Muscle of arm (tissue), 12 donors: ENCODE data around the gene SPEM2. TPM values are rescaled to one million over a fixed set of nuclear protein-coding genes. Genes with fewer than 3 reads are reported as not detected.

Experiments used
- DNase-seq: peaks from one replicate; pipeline ENCODE4 v3.0.0-alpha.2; 2013
- polyA plus RNA-seq, 12 donors: library from polyadenylated mRNA; unstranded; fragments of 120-200 nt; gene quantifications; one replicate each; pipeline ENCODE4 v1.2.1, GENCODE V29; 2013; ENCODE audit not compliant: insufficient read length in 12 of 12

The SPEM2 gene
- polyA plus RNA-seq, 12 donors = not detected

DNA sequence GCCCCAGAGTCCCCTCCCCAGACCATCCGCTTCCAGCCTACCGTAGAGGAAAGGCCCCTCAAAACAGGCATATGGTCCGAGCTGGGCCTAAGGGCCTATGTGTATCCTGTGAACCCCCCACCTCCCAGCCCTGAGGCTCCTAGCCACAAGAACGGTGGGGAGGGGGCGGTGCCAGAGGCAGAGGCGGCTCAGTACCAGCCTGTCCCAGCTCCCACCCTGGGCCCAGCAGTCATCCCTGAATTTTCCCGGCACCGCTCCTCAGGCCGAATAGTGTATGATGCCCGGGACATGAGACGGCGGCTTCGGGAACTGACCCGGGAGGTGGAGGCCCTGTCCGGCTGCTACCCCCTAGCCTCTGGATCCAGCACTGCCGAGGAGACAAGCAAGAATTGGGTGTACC is 4.2 kb upstream of the SPEM2 start:
- DNase-seq = no peak

DNA sequence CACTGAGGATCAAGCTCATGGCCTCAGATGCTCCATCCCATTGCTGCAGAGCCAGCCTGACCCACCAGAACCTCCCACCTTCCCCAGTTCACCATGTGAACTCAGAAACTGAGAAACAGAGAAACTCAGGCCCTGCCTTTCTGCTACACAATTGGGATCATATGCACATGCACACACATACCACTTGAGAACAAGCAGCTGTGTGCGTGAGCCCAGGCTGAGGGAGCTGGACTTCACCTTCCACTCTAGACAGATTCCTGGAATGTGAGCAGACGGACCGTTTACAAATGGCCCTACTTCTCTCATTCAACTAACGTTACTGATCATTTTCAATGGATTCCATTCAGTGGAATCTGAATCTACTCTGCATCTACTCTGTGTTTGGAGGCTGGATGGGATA is 1.7 kb upstream of the SPEM2 start:
- DNase-seq = no peak

DNA sequence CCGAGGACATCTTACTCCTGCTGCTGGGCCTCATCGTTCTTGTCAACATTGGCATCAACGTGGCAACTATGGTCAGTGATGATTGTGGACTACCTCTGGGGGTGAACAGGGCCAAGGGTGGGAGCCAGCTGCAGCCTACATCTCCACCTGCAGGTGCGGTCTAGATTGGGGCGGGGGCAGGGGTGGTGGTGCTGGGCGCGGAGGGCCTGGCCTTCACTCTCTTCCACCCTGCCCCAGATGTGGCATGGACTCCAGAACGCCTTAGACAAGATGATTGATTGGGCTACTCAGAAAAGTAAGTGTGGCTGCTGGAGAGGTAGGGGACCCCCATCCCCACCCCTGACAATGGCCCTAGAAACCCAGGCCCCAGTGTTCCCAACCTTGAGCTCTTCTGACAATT is 340 bp downstream of the SPEM2 start:
- DNase-seq = no peak

DNA sequence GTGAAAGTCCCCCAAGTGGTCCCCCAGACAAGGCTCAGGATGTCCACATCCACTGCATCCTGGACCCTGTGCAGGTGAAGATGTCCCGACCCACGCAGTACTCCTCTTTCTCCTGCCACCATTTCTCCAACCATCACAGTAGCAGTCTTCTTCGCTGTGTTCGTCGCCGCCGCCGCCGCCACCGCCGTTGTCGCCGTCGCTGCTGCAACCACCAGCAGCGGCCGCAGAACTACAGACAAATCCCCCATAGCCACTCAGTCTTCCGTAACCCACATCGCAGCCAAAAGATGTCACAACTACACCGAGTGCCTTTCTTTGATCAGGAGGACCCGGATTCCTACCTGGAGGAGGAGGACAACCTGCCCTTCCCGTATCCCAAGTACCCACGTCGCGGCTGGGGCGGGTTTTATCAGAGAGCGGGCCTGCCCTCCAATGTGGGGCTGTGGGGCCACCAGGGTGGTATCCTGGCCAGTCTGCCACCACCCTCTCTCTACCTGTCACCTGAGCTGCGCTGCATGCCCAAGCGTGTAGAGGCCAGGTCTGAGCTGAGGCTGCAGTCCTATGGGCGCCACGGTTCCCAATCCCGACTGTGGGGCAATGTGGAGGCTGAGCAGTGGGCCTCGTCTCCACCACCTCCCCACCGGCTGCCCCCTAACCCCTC is 917 bp downstream of the SPEM2 start:
- DNase-seq = no peak

DNA sequence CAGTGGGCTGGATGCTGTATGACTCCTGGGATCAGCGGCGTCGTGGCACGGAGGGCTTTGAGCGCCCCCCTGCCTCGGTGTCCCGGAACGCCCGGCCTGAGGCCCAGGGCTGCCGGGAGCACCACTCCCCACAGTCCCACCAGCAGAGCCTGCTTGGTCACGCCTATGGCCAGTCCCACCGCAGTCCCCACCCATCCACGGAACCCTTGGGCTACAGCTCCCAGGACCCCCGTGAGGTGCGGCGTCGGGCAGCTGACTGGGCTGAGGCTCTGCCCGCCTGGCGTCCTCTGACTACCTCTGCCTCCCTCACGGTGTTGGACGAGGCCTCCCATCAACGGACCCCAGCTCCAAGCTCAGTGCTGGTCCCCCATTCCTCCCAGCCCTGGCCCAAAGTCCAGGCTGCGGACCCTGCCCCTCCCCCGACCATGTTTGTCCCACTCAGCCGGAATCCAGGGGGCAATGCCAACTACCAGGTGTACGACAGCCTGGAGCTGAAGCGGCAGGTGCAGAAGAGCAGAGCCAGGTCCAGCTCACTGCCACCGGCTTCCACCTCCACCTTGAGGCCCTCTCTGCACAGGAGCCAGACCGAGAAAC is 1.6 kb downstream of the SPEM2 start:
- no peak for DNase-seq

DNA sequence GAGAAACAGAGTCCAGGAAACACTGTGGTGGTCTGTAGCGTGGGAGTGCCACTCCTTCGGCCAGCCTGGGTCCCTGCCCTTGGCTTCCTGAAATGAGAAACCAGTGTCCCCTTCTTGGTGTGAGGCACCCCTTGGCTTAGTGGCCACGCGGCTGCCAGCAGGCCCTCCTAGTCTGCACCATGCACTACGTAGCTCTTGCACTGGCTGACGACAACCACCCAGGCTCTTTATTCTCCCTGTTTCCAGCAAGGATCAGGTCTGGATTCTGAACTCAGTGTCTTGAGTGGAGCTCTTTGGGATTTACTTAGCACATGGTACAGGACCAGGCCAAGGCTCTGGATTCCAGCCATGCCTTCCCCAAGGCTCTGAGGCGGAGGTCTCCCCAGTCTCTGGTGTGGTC is 2.1 kb downstream of the SPEM2 start:
- no peak for DNase-seq

DNA sequence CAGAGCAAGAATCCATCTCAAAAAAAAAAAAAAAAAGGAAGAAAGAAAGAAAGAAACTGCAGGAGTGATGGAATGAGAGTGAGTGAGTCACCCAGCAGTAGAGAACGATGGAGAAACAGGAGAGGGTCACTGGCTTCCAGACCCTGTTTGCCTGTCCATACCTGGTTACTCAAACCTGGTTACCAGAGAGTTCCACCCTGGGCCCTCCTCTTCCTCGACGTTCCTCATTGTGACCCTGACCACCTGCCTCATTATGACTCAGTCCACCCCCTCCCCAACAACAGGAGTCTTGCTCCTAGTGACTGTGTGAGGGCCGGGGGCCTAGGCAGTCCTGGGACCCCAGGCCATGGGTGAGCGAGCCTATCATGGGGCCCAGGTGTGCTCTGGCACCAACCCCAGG is 3.1 kb downstream of the SPEM2 start, which contains the start of gene SPEM3:
Gene SPEM3 (plus strand): TSS at position 301 of the 400 bp plus-strand sequence. CDS start 46 bp downstream, at position 347.
- DNase-seq = no peak

DNA sequence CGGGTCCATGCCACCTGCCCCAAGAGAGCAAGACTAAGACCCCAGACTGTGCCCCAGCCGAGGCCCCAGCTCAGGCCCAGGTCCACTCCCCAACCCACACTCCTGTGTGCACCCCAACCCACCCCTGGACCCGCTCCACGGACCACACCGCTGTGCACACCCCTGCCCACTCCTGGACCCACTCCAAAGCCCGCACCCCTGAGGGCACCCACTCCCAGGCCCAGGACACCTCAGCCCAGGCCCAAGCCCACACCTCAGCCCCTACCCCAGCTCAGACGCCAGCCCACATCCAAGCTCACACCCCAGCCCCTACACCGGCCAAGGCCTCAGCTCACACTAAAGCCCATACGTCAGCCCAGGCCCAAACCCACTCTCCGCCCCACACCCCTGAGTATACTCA is 4.3 kb downstream of the SPEM2 start:
- no peak for DNase-seq

DNA sequence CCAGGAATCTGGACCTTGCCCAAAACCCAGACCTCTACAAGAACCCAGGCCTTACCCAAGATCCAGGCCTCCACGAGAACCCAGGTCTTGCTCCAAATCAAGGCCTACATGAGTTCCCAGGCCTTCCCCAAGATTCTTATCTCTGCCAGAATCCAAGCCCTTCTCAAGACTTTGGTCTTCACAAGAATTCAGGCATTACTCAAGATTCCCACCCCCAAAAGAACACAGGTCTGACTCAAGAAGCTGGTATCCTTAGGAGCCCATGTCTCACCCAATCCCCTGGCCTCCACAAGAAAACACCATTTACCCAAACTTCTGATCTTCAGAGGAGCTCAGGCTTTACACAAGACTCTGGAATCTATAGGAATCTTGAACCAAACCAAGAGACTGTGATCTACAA is 5.8 kb downstream of the SPEM2 start:
- no peak for DNase-seq

DNA sequence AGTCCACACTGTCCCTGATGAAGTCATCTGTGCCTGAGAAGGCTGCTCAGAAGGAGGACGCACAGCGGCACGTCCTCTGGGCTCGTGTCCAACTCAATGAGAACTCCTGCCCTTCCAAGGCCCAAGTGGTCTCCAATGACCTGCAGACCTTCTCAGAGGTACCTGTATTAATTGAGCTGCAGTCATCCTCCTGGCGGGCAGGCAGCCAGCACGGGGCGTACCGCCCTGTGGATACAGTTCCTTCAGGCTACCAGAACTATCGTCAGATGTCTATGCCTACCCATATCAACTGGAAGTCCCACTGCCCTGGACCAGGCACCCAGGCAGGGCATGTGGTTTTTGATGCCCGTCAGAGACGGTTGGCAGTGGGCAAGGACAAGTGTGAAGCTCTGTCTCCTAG is 6.9 kb downstream of the SPEM2 start:
- no peak for DNase-seq

DNA sequence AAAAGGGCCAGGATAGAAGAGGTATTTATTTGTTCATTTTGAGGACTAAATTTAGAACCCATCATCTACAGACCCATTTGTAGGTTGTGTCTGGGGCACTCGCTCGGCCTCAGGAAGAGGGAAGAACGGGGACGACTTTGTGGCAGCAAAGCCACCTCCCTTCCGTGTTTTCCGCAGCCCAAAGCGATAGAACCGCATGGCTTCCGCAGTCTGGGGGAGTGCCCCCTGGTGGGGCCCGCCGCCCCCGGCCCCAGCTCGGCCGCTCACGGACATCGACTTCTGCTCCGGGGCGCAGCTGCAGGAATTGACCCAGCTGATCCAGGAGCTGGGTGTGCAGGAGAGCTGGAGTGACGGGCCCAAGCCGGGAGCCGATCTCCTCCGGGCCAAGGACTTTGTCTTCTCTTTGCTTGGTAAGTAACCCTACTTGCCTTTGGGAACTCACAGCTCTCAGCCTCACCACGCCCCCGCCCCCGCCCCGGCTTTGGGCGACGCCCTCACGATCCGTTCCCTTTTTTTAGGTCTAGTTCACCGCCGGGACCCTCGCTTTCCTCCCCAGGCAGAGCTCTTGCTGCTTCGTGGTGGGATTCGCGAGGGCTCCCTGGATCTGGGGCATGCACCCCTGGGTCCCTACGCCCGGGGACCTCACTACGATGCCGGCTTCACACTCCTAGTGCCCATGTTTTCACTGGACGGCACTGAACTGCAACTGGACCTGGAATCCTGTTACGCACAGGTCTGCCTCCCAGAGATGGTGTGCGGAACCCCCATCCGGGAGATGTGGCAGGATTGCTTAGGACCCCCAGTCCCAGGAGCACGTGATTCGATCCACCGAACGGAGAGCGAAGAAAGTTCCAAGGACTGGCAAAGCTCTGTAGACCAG is 10.5 kb downstream of the SPEM2 start:
- no peak for DNase-seq

DNA sequence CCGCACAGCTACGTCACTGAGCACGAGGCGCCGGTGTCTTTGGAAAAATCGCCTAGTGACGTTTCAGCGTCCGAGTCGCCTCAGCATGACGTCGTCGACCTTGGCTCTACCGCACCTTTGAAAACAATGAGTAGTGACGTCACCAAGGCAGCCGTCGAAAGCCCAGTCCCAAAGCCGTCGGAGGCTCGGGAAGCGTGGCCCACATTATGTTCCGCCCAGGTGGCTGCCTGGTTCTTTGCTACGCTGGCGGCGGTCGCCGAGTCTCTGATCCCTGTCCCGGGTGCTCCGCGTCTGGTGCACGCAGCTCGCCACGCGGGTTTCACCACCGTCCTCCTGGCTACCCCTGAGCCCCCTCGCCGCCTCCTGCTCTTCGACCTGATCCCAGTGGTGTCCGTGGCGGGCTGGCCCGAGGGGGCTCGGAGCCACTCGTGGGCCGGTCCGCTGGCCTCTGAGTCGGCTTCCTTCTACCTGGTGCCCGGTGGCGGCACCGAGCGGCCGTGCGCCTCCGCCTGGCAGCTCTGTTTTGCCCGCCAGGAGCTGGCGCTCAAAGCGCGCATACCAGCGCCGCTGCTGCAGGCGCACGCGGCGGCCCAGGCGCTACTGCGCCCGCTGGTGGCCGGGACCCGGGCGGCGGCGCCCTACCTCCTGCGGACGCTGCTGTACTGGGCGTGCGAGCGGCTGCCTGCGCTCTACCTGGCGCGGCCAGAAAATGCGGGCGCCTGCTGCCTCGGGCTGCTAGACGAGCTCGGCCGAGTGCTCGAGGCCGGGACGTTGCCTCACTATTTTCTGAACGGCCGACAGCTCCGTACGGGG is 11.3 kb downstream of the SPEM2 start:
- DNase-seq = no peak

DNA sequence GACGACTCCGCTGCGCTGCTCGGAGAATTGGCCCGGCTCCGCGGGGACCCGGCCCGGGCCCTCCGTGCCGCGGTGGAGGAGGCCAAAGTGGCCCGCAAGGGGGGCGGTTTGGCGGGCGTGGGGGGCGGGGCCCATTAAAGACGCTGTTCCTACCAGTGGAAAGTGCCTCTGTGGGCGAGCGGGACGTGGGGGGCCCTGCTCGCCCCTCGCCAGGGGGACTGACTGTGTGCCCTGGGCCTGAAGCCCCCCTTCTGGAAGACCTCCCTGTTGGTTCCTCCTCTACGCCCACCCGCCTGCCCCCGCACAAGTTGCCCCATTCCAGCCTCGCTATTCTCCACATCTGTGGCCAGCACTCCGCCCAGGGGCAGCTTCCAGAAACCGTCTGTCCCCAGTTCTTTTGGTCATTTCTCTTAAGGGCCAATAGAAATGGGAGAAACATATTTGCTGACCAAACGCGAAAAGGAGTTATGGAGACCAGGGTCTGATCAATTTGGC is 12.0 kb downstream of the SPEM2 start:
- DNase-seq = no peak

DNA sequence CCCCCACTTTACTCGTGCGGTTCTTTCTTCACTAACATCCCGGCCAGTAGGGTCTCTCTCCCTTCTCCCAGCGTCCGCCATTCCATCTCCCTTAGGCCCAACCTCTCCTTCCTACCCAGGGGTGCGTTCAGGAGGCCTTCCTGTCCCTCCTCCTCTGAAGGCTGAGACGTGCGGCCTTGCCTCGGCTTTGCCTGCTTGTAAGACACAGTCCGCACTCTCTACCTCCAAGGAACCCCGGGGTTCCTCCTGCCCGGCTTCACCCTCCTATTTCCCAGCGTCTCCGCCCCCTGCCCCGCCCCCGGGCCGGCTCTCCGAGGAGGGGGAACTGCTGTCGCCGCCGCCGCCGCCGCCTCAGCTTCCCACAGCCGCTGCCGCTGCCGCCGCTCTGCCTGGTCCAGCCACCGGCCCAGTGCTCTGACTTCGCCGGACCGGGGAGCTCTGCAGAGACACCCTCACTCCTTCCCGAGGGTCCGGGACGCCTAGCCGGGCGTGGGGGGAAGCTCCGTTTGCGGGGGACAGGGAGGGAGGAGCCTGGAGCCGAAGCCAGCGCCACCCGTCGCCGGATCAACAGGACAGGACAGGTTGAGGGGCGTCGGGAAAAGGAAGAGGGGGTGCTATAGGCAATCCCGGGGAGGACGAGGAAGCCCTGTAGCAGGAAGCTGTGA is 12.7 kb downstream of the SPEM2 start:
- no peak for DNase-seq

DNA sequence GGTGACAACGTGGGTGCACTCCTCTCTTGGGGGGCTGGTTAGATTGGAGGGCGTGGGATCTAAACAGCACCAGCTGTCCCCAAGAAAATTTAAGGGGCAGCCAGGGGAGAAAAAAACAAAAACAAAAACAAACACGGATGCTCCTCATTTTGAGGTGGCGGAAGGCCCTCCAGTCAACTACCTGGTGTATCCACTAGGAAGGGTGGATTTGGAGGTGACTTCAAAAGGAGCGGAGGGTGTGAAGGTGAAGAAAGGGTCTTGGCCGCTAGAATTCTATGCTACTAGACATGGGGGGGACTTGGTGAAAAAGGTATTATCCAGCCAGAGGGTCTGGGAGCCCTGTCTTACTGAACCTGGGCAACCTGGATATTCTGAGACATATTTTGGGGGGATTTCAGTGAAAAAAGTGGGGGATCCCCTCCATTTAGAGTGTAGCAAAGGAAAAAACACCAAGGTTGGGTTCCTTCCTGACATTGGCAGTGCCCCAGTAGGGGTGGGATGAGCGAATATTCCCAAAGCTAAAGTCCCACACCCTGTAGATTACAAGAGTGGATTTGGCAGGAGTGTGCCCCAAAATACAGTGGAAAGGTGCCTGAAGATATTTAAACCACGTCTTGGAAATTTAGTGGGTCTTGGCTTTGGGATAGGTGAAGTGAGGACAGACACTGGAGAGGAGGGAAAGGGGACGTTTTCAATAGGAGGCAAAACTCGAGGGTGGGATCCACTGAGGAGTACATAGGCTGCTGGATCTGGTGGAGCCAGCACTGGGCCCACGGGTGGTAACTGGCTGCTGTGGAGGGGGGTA is 13.4 kb downstream of the SPEM2 start:
- no peak for DNase-seq

DNA sequence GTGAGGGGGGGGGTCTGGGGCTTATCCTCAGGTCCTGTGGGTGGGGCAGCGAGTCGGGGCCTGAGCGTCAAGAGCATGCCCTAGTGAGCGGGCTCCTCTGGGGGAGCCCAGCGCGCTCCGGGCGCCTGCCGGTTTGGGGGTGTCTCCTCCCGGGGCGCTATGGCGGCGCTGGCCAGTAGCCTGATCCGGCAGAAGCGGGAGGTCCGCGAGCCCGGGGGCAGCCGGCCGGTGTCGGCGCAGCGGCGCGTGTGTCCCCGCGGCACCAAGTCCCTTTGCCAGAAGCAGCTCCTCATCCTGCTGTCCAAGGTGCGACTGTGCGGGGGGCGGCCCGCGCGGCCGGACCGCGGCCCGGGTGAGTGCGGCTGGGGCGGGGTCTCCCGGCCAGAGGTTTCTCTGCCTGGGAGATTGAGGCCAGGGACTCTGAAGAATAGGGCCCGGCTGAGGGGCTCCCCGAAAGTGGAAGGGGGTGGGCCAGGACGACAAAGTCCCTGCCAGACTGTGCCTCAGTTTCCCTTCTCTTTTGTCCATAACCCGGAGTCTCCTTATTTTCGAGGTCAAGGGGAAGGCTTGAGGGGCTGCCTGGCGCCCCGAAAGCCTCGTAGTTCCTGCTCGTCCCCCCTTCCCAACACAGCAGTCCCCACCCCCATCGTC is 14.2 kb downstream of the SPEM2 start, which contains the start of gene FGF11:
Gene FGF11 (plus strand): TSS at position 51 of the 651 bp plus-strand sequence. CDS start 109 bp downstream, at position 160.
- no peak for DNase-seq

DNA sequence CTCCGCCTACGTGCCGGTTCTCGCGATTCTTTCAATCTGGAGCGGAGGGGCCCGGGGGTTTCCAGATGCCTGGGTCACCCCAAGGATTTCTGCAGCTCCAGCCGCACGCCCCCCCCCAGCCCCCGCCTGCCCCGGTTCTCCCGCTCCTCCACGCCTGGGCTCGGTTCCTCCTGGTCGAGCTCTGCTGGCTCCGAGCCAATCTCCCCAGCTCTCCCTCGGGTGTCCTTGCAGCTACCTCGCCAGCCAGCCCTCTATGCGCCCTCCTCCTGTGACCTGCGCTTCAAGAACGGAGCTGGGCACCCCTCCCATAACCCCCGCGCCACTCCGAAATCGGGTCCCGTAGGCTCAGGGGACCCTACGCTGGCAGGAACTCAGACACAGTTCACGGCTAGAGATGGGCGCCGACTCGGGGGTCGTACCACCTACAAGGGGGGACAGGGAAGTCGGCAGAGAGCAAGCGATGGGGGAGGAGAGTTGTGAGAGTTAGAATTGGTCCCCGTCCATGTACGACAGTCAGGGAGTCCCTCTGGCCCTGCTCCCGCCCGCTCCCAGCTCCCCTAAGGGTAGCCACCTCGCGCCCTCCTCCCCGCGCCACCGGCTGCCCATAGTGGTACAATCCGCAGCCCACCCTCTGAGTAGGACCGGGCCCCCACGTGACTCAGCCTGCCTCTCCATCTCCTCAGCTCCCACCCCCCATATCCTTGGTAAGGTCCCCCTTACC is 14.9 kb downstream of the SPEM2 start:
- no peak for DNase-seq

DNA sequence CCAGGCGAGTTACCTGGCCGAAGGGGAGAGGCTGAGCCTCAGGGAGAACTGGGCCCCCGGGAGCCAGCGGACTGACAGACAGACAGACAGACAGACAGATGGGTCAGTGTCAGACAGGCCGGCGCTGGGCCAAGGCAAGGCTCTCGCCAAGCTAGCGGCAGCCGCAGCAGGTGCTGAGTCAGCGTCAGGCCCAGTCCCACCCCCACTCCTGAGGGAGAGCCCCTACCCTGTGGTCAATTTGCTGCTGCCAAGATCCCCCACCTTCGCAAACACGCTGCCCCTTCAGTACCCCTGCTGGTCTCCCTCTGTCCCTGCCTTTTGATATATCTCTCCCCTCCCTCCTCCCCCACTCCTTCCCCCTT is 15.4 kb downstream of the SPEM2 start:
- DNase-seq = no peak

DNA sequence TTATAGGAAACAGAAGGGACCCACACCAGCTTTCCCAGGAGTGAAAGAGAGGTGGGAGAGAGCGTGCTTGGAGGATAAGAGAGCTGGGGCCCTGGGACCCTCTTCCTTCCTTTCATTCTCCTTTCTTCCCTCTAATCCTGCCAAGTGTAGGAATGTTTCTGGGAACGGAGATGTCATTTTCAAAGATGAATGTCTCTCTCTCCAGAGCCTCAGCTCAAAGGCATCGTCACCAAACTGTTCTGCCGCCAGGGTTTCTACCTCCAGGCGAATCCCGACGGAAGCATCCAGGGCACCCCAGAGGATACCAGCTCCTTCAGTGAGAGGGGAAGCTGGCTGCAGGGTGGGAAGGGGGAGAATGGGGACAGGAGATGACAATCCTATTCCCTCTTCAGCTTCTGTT is 15.8 kb downstream of the SPEM2 start:
- no peak for DNase-seq
